Measurements from ENCODE around the gene HABP4. TPM values are rescaled to one million over a fixed set of nuclear protein-coding genes. Genes with fewer than 3 reads are reported as not detected.

The HABP4 gene
- total and polyA plus RNA-seq, 10 of the 15 experiments (the other 5 are each of a cell fraction or from before 2014, with no cell fraction given), result 1.6 to 15.4 (median 11.6) TPM

GRCh38 chr9:96429732-96430131 is 20.2 kb upstream of the HABP4 start:
- no peak for TF ChIP-seq RB1 (IDR thresholded peaks at IDR 0.05; ENCODE audit: borderline replicate concordance)
- TF ChIP-seq NFYB (IDR thresholded peaks at IDR 0.05; ENCODE audit: insufficient read depth, low read depth, low read length), result no peak
- TF ChIP-seq MYB (IDR thresholded peaks at IDR 0.05; ENCODE audit: borderline replicate concordance, low read depth, low read length), result no peak
- no peak for TF ChIP-seq TARDBP (IDR thresholded peaks at IDR 0.05; ENCODE audit: borderline replicate concordance)
- no peak for TF ChIP-seq JUNB (IDR thresholded peaks at IDR 0.05)
- TF ChIP-seq HDAC6 (IDR thresholded peaks at IDR 0.05; ENCODE audit: unreplicated experiment), result no peak
- no peak for TF ChIP-seq RAD21 (IDR thresholded peaks at IDR 0.05; ENCODE audit: insufficient read depth, low read depth, low read length)
- TF ChIP-seq PBX3 (IDR thresholded peaks at IDR 0.05; ENCODE audit: insufficient replicate concordance, low read depth, low read length), result no peak
- no peak for TF ChIP-seq ZNF217 (IDR thresholded peaks at IDR 0.05)
- no peak for TF ChIP-seq IKZF2 (IDR thresholded peaks at IDR 0.05)
- no peak for TF ChIP-seq TCF7 (IDR thresholded peaks at IDR 0.05; ENCODE audit: borderline replicate concordance)
- intact Hi-C loops (cut with micrococcal nuclease; ENCODE audit: unreplicated experiment), result no loop called here
- in situ Hi-C loops (cut with MboI), result no loop called here
- BruUV-seq (replicated peaks), result no TSS peak
- H2AFZ ChIP-seq (ENCODE audit: control insufficient read depth, low read depth, low read length), result no peak overlapping the region
- no peak overlapping the region for H3K9ac ChIP-seq (ENCODE audit: control insufficient read depth, insufficient read depth, low read length)
- no peaks in the 10 kb centered on the region for H3K79me2 ChIP-seq (ENCODE audit: control insufficient read depth, insufficient read depth, low read length)
- H3K36me3 ChIP-seq (ENCODE audit: control insufficient read depth in 2 of 2, insufficient read depth in 2 of 2, low read length in 1 of 2), result no peaks in the 10 kb centered on the region
- H3K4me3 ChIP-seq, result no peak overlapping the region
- H3K9me3 ChIP-seq (replicated peaks; ENCODE audit: control insufficient read depth, insufficient read depth, low read length), result no peaks in the 10 kb centered on the region
- no peaks in the 10 kb centered on the region for H3K27me3 ChIP-seq (replicated peaks in 1 of 2; ENCODE audit: control insufficient read depth in 2 of 2, insufficient read depth in 2 of 2, low read length in 1 of 2)
- DNase-seq (ENCODE audit: low read depth, low spot score), result no peak
- no peak overlapping the region for H3K27ac ChIP-seq (ENCODE audit: control insufficient read depth, insufficient read depth)
- no peak for FAIRE-seq
- no peaks in the 10 kb centered on the region for H4K20me1 ChIP-seq (ENCODE audit: control insufficient read depth, insufficient read depth)
- ChIA-PET RAD21 (ENCODE audit: unreplicated experiment) (no interaction called here), SMC1A (ENCODE audit: uncharacterized antibody, unreplicated experiment) (no interaction called here), CTCF (interaction anchor here (1.5 kb wide), 1 partner anchor 12 kb away, joined by 4 read pairs; no protein-coding TSS in a partner anchor), POLR2A (interaction anchor here (0.8 kb wide), 1 partner anchor 23 kb away, joined by 3 read pairs; no protein-coding TSS in a partner anchor)
- ATAC-seq, result no peak
- no peak overlapping the region for H3K4me2 ChIP-seq (ENCODE audit: control insufficient read depth, insufficient read depth)
- H3K4me1 ChIP-seq (ENCODE audit: control insufficient read depth, insufficient read depth, low read length), result no peaks in the 10 kb centered on the region

All from GM12878 (cell line).